Spleen (tissue), 11 donors: ENCODE results near the gene ZNF3. TPM values are rescaled to one million over a fixed set of nuclear protein-coding genes. Genes with fewer than 3 reads are reported as not detected.

Experiments used
- DNase-seq: peaks from one replicate; pipeline ENCODE4 v3.0.0-alpha.2; 2020
- H3K27ac ChIP-seq, 8 donors: fragments of 200-600 bp; sonication (generic) in 7 of 8; 1 replicate in 4 of 8; 2 replicates in 4 of 8; pipeline versions ENCODE4 v1.5.0 to v1.8.0; 2016 to 2021; ENCODE audit warnings: inconsistent platforms in 4 of 8, mild to moderate bottlenecking in 4 of 8, moderate library complexity in 1 of 8
- H3K27me3 ChIP-seq, 7 donors: fragments of 200-600 bp; sonication (generic) in 6 of 7; replicated peaks in 1 of 7; 1 replicate in 4 of 7; 2 replicates in 3 of 7; pipeline versions ENCODE4 v1.5.0 to v1.8.0; 2016 to 2021; ENCODE audit warnings: inconsistent platforms in 3 of 7, mild to moderate bottlenecking in 1 of 7
- H3K36me3 ChIP-seq, 6 donors: fragments of 200-600 bp; sonication (generic) in 5 of 6; 1 replicate in 4 of 6; 2 replicates in 2 of 6; pipeline versions ENCODE4 v1.5.0 to v1.8.0; 2016 to 2021; ENCODE audit warnings: inconsistent platforms in 2 of 6
- H3K4me1 ChIP-seq, 6 donors: fragments of 200-600 bp; sonication (generic) in 5 of 6; 1 replicate in 3 of 6; 2 replicates in 3 of 6; pipeline versions ENCODE4 v1.5.0 to v1.8.0; 2016 to 2021; ENCODE audit warnings: inconsistent platforms in 3 of 6
- H3K4me3 ChIP-seq, 8 donors: fragments of 200-600 bp; sonication (generic) in 7 of 8; 1 replicate in 4 of 8; 2 replicates in 4 of 8; pipeline versions ENCODE4 v1.5.0 to v1.8.0; 2016 to 2021; ENCODE audit warnings: inconsistent platforms in 4 of 8, mild to moderate bottlenecking in 4 of 8, moderate library complexity in 2 of 8
- H3K9me3 ChIP-seq, 8 donors: fragments of 200-600 bp; sonication (generic) in 7 of 8; 1 replicate in 4 of 8; 2 replicates in 4 of 8; pipeline versions ENCODE4 v1.5.0 to v1.8.0; 2016 to 2021; ENCODE audit warnings: inconsistent platforms in 4 of 8
- CTCF ChIP-seq, 11 experiments: fragments of 200-600 bp in 7 of 11; fragments of 450-650 bp in 4 of 11; sonication (generic) in 4 of 11; IDR thresholded peaks in 8 of 11; conservative IDR thresholded peaks in 3 of 11; 1 replicate in 7 of 11; 2 replicates in 4 of 11; pipeline versions ENCODE4 v1.4.0 to v1.8.0; 2016 to 2021; ENCODE audit warnings: antibody characterized with exemption in 11 of 11, inconsistent platforms in 4 of 11, mild to moderate bottlenecking in 1 of 11
- POLR2A ChIP-seq, 3 donors: fragments of 450-650 bp; IDR thresholded peaks; one replicate each; pipeline ENCODE4 v1.5.1; 2017; ENCODE audit warnings: antibody characterized with exemption in 3 of 3, mild to moderate bottlenecking in 1 of 3
- POLR2AphosphoS5 ChIP-seq, 3 donors: sonication (generic); formaldehyde crosslinking; IDR thresholded peaks; one replicate each; pipeline ENCODE4 v1.5.1; 2017; ENCODE audit warnings: antibody characterized with exemption in 3 of 3
- WGBS, 5 donors: extraction: QIAGEN DNeasy Blood & Tissue Kit in 3 of 5; methylation state at CpG; one replicate each; pipeline versions ENCODE4 v1.1.5 to v1.1.7; 2013 to 2018; 5-methylcytosine and 5-hydroxymethylcytosine counted together
- intact Hi-C: fragments of 100-400 bp; cut with DNase I; formaldehyde crosslinking; loops from one replicate; pipeline ENCODE4 v1.15.0; 2023; ENCODE audit warnings: low total_unique reads
- polyA plus RNA-seq, 3 donors: library from polyadenylated mRNA; stranded (reverse); fragments of 200-250 nt; gene quantifications; one replicate each; pipeline ENCODE4 v1.2.1, GENCODE V29; 2013
- total RNA-seq, 7 donors: library from RNA; depleted of rRNA in 3 of 7; stranded (reverse); fragments of >200 nt in 3 of 7; fragmentation: NEBNext Ultra II Directional in 4 of 7; extraction: Animal tissue kit (Norgen Biotek cat#: 25700) in 4 of 7; gene quantifications; one replicate each; pipeline versions ENCODE4 v1.1.0 to v1.2.1, GENCODE V29; 2016 to 2021
- donor health status: healthy with polysubstance abuse.
- donor health status: DM: no; HTN: no; CAD: no; lungs with moderate emphysema.
- donor health status: DM: no; HTN: no; CAD: no.
- donor health status: Bipolar disorder and iron deficiency.
- donor health status: healthy.
- donor health status: DM: no; HTN: no; CAD: no.
- donor health status: DM: yes; HTN: yes; CAD: no.

Gene ZNF3
- total and polyA plus RNA-seq, 10 donors = 11.0 to 34.0 (median 27.9) TPM

DNA sequence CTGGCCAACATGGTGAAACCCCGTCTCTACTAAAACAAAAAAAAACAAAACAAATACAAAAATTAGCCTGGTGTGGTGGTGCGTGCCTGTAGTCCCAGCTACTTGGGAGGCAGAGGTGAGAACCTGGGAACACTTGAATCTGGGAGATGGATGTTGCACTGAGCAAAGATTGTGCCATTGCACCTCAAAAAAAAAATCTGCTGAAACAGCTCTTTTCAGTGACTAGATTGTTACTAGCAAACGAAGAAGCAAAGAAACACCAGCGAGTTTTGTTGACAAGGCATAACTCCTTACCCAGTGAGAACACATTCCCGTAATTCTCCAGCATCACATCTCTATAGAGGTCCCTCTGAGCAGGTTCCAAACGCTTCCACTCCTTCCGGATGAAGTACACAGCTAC is 6.7 kb downstream of the ZNF3 start:
- intact Hi-C loops = loop anchor here (10.0 kb wide), 1 partner anchor 90 kb away; no protein-coding TSS in a partner anchor
- peaks cover 33 to 100% (median 89%) of the 10 kb centered on the region in 6 donors for H3K36me3 ChIP-seq
- no peak overlapping the region for H3K27ac ChIP-seq

GRCh38 chr7:100072462-100072861 is 9.1 kb downstream of the ZNF3 start:
- no peak overlapping the region for H3K4me3 ChIP-seq
- no peak for DNase-seq
- intact Hi-C loops = loop anchor here (10.0 kb wide), 1 partner anchor 88 kb away; no protein-coding TSS in a partner anchor
- no peaks in the 10 kb centered on the region for H3K27me3 ChIP-seq
- 95 to 98% (median 97%) methylated on average over 10 of the region's 10 CpGs for WGBS, 5 donors
- H3K36me3 ChIP-seq = peaks cover 35 to 100% (median 88%) of the 10 kb centered on the region in 6 donors
- TF ChIP-seq POLR2A (IDR thresholded peaks at IDR 0.05) (no peak), POLR2AphosphoS5 (IDR thresholded peaks at IDR 0.05) (no peak), CTCF (IDR thresholded peaks at IDR 0.05 in 8 of 11, conservative IDR thresholded peaks at IDR 0.05 in 3 of 11) (no peak)
- H3K4me1 ChIP-seq = no peaks in the 10 kb centered on the region
- H3K27ac ChIP-seq = no peak overlapping the region
- H3K9me3 ChIP-seq = peaks cover 6 to 47% (median 39%) of the 10 kb centered on the region in 8 donors

More for the DNA sequence above, 6.7 kb downstream of the ZNF3 start:
- H3K9me3 ChIP-seq = peaks cover 6 to 39% (median 36%) of the 10 kb centered on the region in 8 donors
- H3K4me3 ChIP-seq = no peak overlapping the region
- DNase-seq = no peak
- H3K27me3 ChIP-seq = no peaks in the 10 kb centered on the region
- no peak for TF ChIP-seq POLR2AphosphoS5 (IDR thresholded peaks at IDR 0.05)
- TF ChIP-seq POLR2A (IDR thresholded peaks at IDR 0.05) = no peak
- TF ChIP-seq CTCF (IDR thresholded peaks at IDR 0.05 in 8 of 11, conservative IDR thresholded peaks at IDR 0.05 in 3 of 11) = no peak
- peaks cover 3 to 15% (median 10%) of the 10 kb centered on the region in 6 donors for H3K4me1 ChIP-seq
- 93 to 97% (median 95%) methylated on average over 7 of the region's 7 CpGs for WGBS, 5 donors

DNA sequence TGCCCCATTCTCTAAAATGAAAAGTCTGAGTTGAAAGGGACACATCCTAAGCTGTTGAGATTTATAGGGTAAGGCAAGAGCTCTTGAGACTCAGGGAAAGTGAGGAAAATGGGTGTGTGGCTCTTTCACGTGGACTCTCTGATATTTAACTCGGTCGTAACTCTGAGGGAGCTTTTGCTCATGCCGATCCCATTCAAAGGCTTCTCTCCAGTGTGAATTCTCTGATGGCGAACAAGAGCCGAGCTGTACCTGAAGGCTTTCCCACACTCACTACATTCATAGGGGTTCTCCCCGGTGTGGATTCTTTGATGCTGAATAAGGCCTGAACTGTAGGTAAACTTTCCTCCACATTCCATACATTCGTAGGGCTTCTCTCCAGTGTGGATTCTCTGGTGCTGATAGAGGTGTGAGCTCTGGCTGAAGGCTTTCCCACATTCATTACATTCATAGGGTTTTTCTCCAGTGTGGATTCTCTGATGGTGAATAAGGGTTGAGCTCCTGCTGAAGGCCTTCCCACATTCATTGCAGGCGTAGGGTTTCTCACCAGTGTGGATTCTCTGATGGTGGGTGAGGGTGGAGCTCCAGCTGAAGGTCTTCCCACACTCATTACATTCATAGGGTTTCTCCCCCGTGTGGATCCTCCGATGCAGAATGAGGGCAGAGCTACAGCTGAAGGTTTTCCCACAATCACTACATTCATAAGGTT is 10.4 kb downstream of the ZNF3 start:
- peaks cover 35 to 100% (median 75%) of the 10 kb centered on the region in 6 donors for H3K36me3 ChIP-seq
- no peaks in the 10 kb centered on the region for H3K27me3 ChIP-seq
- intact Hi-C loops = loop anchor here (10.0 kb wide), 1 partner anchor 86 kb away; no protein-coding TSS in a partner anchor
- H3K27ac ChIP-seq = no peak overlapping the region
- H3K4me3 ChIP-seq = peak overlapping the region in 1 of 8 donors; percentile 9
- no peaks in the 10 kb centered on the region for H3K4me1 ChIP-seq
- WGBS, 5 donors = 97 to 99% (median 98%) methylated on average over 11 of the region's 11 CpGs
- H3K9me3 ChIP-seq = peaks cover 6 to 47% (median 39%) of the 10 kb centered on the region in 8 donors
- TF ChIP-seq POLR2AphosphoS5 (IDR thresholded peaks at IDR 0.05) = no peak
- TF ChIP-seq CTCF (IDR thresholded peaks at IDR 0.05 in 8 of 11, conservative IDR thresholded peaks at IDR 0.05 in 3 of 11) = no peak
- TF ChIP-seq POLR2A (IDR thresholded peaks at IDR 0.05) = no peak
- DNase-seq = no peak

DNA sequence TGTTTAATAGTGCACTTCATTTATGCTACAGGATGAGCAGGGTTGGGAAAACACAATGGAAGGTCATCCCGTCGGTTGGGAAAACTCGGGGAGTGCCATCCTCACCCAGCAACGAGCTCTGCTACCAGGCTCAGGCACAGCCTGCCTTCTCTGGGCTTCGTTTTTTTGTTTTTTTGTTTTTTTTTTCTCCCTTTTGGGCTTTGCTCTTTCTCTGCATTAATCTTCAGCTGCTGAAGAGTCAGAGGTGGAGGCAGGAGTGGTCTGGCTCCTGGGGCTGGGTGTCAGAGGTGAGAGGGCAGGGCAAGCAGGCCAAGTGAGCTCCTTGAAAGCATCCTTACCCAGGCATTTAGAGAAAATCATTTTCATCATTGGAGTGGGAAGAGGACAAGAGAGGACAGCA is 11.5 kb downstream of the ZNF3 start:
- no peak for DNase-seq
- Histone ChIP-seq H3K36me3 (peaks cover 35 to 100% (median 64%) of the 10 kb centered on the region in 6 donors), H3K4me1 (peaks cover 0 to 8% (median 0%) of the 10 kb centered on the region in 6 donors), H3K27ac (no peak overlapping the region), H3K27me3 (no peaks in the 10 kb centered on the region), H3K9me3 (peaks cover 6 to 47% (median 39%) of the 10 kb centered on the region in 8 donors), H3K4me3 (no peak overlapping the region)
- 96 to 99% (median 98%) methylated on average over 5 of the region's 5 CpGs for WGBS, 5 donors
- intact Hi-C loops = loop anchor here (10.0 kb wide), 1 partner anchor 85 kb away; no protein-coding TSS in a partner anchor
- TF ChIP-seq CTCF (IDR thresholded peaks at IDR 0.05 in 8 of 11, conservative IDR thresholded peaks at IDR 0.05 in 3 of 11) = no peak
